H1 (cell line): ENCODE measurements around the gene TNRC6B. TPM values are rescaled to one million over a fixed set of nuclear protein-coding genes. Genes with fewer than 3 reads are reported as not detected.

Source experiments
- CTCF ChIA-PET: fragments of 300-600 bp; sonication (Branson Sonifier 250); formaldehyde crosslinking; loops from one replicate; lab custom pipeline; 2021; ENCODE audit not compliant: partially characterized antibody; lab: Charles Lee
- POLR2A ChIA-PET: fragments of 300-600 bp; sonication (Branson Sonifier 250); formaldehyde crosslinking; loops from one replicate; lab custom pipeline; 2021; ENCODE audit warnings: inconsistent platforms; ENCODE audit not compliant: partially characterized antibody; lab: Charles Lee
- DNase-seq, 2 experiments: peaks; one replicate each; pipeline versions ENCODE4 v3.0.0 to v3.0.0-alpha.2; 2010 to 2022; ENCODE audit warnings: low spot score in 2 of 2, low read depth in 1 of 2, mixed read lengths in 1 of 2
- FAIRE-seq: peaks from 2 replicates; lab custom pipeline; 2011; peaks lifted over from hg19 to GRCh38; lab: Jason Lieb, UNC
- H2AFZ ChIP-seq: 2 replicates; pipeline ENCODE4 v1.8.1; 2012; ENCODE audit warnings: low read length, inconsistent platforms
- H2AK5ac ChIP-seq: 2 replicates; pipeline ENCODE4 v1.6.1; 2013; ENCODE audit warnings: low read depth, low read length
- H2BK120ac ChIP-seq: replicated peaks from 2 replicates; pipeline ENCODE3; 2013; ENCODE audit warnings: low read depth, low read length, inconsistent platforms
- H2BK12ac ChIP-seq: 2 replicates; pipeline ENCODE4 v1.6.1; 2013; ENCODE audit warnings: low read depth, low read length
- H2BK15ac ChIP-seq: 2 replicates; pipeline ENCODE4 v1.6.1; 2013; ENCODE audit warnings: low read length
- H2BK20ac ChIP-seq: 2 replicates; pipeline ENCODE4 v1.6.1; 2013; ENCODE audit warnings: low read length
- H2BK5ac ChIP-seq: 2 replicates; pipeline ENCODE4 v1.6.1; 2013; ENCODE audit warnings: low read depth, low read length
- H3K14ac ChIP-seq: 2 replicates; pipeline ENCODE4 v1.6.1; 2013; ENCODE audit warnings: inconsistent platforms; ENCODE audit not compliant: insufficient read length
- H3K18ac ChIP-seq: 2 replicates; pipeline ENCODE4 v1.6.1; 2013; ENCODE audit warnings: low read length; ENCODE audit errors: extremely low read depth
- H3K23ac ChIP-seq: 2 replicates; pipeline ENCODE4 v1.6.1; 2013; ENCODE audit warnings: inconsistent platforms; ENCODE audit not compliant: insufficient read length
- H3K23me2 ChIP-seq: 2 replicates; pipeline ENCODE4 v1.6.1; 2013; ENCODE audit warnings: low read depth, low read length
- H3K27ac ChIP-seq: 2 replicates; pipeline ENCODE4 v1.6.1; 2011; ENCODE audit warnings: low read depth, low read length, inconsistent platforms
- H3K27me3 ChIP-seq, 4 experiments: replicated peaks in 1 of 4; 1 replicate in 1 of 4; 2 replicates in 3 of 4; pipeline versions ENCODE4 v1.6.1 to v1.8.1; 2011 to 2013; ENCODE audit warnings: low read length in 3 of 4, mild to moderate bottlenecking in 3 of 4, inconsistent platforms in 2 of 4, mixed read lengths in 2 of 4, moderate library complexity in 1 of 4; ENCODE audit not compliant: control insufficient read depth in 3 of 4, insufficient read depth in 3 of 4; ENCODE audit errors: extremely low read depth in 1 of 4
- H3K36me3 ChIP-seq, 4 experiments: 2 replicates each; pipeline versions ENCODE4 v1.6.1 to v1.8.1; 2011 to 2013; ENCODE audit warnings: mild to moderate bottlenecking in 4 of 4, low read length in 3 of 4, moderate library complexity in 2 of 4, control low read depth in 1 of 4, inconsistent platforms in 1 of 4; ENCODE audit not compliant: insufficient read depth in 4 of 4, control insufficient read depth in 2 of 4
- H3K4ac ChIP-seq: replicated peaks from 2 replicates; pipeline ENCODE3; 2013; ENCODE audit warnings: low read length, low read depth, mixed read lengths, inconsistent platforms; ENCODE audit not compliant: insufficient read length
- H3K4me1 ChIP-seq, 4 experiments: replicated peaks in 1 of 4; 1 replicate in 1 of 4; 2 replicates in 3 of 4; pipeline versions ENCODE4 v1.6.1 to v1.8.1; 2011 to 2013; ENCODE audit warnings: low read length in 3 of 4, inconsistent platforms in 2 of 4, mixed read lengths in 1 of 4; ENCODE audit not compliant: insufficient read depth in 4 of 4, control insufficient read depth in 3 of 4
- H3K4me2 ChIP-seq, 2 experiments: 2 replicates each; pipeline versions ENCODE4 v1.6.1 to v1.8.1; 2011 to 2013; ENCODE audit warnings: low read depth in 2 of 2, low read length in 2 of 2, control low read depth in 1 of 2, inconsistent platforms in 1 of 2, mild to moderate bottlenecking in 1 of 2; ENCODE audit not compliant: insufficient read depth in 1 of 2
- H3K4me3 ChIP-seq, 4 experiments: fragments of 200-600, 300-600 bp in 1 of 4; sonication (generic), shearing (Covaris generic), sonication (Bioruptor Twin) in 1 of 4; 2 replicates each; pipeline versions ENCODE4 v1.5.1 to v1.8.1; 2011 to 2016; ENCODE audit warnings: low read length in 4 of 4, low read depth in 3 of 4, control low read depth in 2 of 4, inconsistent platforms in 2 of 4, mild to moderate bottlenecking in 2 of 4, mixed read lengths in 1 of 4, moderate library complexity in 1 of 4; ENCODE audit not compliant: insufficient read depth in 2 of 4; ENCODE audit errors: extremely low read depth in 1 of 4
- H3K56ac ChIP-seq: replicated peaks from 2 replicates; pipeline ENCODE3; 2013; ENCODE audit warnings: low read depth, mild to moderate bottlenecking, mixed read lengths, low read length, inconsistent platforms; ENCODE audit not compliant: insufficient read length
- H3K79me1 ChIP-seq: 2 replicates; pipeline ENCODE4 v1.6.1; 2013; ENCODE audit warnings: low read depth, low read length, control low read depth
- H3K79me2 ChIP-seq, 2 experiments: 2 replicates each; pipeline versions ENCODE4 v1.6.1 to v1.8.1; 2012 to 2013; ENCODE audit warnings: low read length in 2 of 2, mild to moderate bottlenecking in 2 of 2, inconsistent platforms in 1 of 2; ENCODE audit not compliant: insufficient read depth in 2 of 2, control insufficient read depth in 1 of 2
- H3K9ac ChIP-seq, 4 experiments: replicated peaks in 1 of 4; 1 replicate in 1 of 4; 2 replicates in 3 of 4; pipeline versions ENCODE4 v1.6.1 to v1.8.1; 2011 to 2013; ENCODE audit warnings: low read depth in 3 of 4, low read length in 3 of 4, control low read depth in 2 of 4, mild to moderate bottlenecking in 2 of 4, moderate library complexity in 2 of 4, inconsistent platforms in 1 of 4; ENCODE audit errors: extremely low read depth in 1 of 4
- H3K9me3 ChIP-seq, 2 experiments: 2 replicates each; pipeline versions ENCODE4 v1.6.1 to v1.8.1; 2012 to 2013; ENCODE audit warnings: mild to moderate bottlenecking in 2 of 2, moderate library complexity in 2 of 2, control low read depth in 1 of 2, inconsistent platforms in 1 of 2, low read depth in 1 of 2, low read length in 1 of 2, mixed read lengths in 1 of 2; ENCODE audit not compliant: insufficient read depth in 2 of 2
- H4K20me1 ChIP-seq, 2 experiments: replicated peaks in 1 of 2; 2 replicates each; pipeline versions ENCODE3 to v1.8.1; 2011 to 2013; ENCODE audit warnings: inconsistent platforms in 2 of 2, low read length in 2 of 2, mild to moderate bottlenecking in 1 of 2; ENCODE audit not compliant: insufficient read depth in 2 of 2, control insufficient read depth in 1 of 2
- H4K5ac ChIP-seq: 2 replicates; pipeline ENCODE4 v1.6.1; 2013; ENCODE audit warnings: low read length, low read depth, mixed read lengths, inconsistent platforms; ENCODE audit not compliant: insufficient read length
- H4K8ac ChIP-seq: 2 replicates; pipeline ENCODE4 v1.8.0; 2013; ENCODE audit warnings: mild to moderate bottlenecking, moderate library complexity, low read length, inconsistent platforms; ENCODE audit not compliant: insufficient read depth; ENCODE audit errors: extremely low read depth
- H4K91ac ChIP-seq: replicated peaks from 2 replicates; pipeline ENCODE3; 2013; ENCODE audit warnings: low read length, mixed read lengths, inconsistent platforms; ENCODE audit not compliant: insufficient read length
- CHD1 ChIP-seq: IDR thresholded peaks from 2 replicates; pipeline ENCODE4 v1.6.1; 2012; ENCODE audit warnings: low read depth, low read length, improper control_type of control experiment
- CHD2 ChIP-seq: IDR thresholded peaks from 2 replicates; pipeline ENCODE4 v1.6.1; 2012; ENCODE audit warnings: low read length, improper control_type of control experiment
- CTBP2 ChIP-seq: IDR thresholded peaks from 2 replicates; pipeline ENCODE4 v1.7.0; 2011; ENCODE audit warnings: borderline replicate concordance, mild to moderate bottlenecking, moderate library complexity, mixed read lengths, low read length; ENCODE audit not compliant: insufficient read depth, insufficient read length
- EGR1 ChIP-seq: IDR thresholded peaks from 2 replicates; pipeline ENCODE4 v1.6.1; 2011; ENCODE audit warnings: low read depth, low read length, borderline replicate concordance
- HDAC2 ChIP-seq, 2 experiments: fragments of 300-600 bp in 1 of 2; sonication (generic) in 1 of 2; IDR thresholded peaks; 2 replicates each; pipeline ENCODE4 v1.6.1; 2011 to 2012; ENCODE audit warnings: low read depth in 2 of 2, low read length in 2 of 2, mild to moderate bottlenecking in 2 of 2, moderate library complexity in 2 of 2, borderline replicate concordance in 1 of 2, inconsistent platforms in 1 of 2
- HDAC6 ChIP-seq: IDR thresholded peaks from one replicate; pipeline ENCODE4 v1.7.1; 2012; ENCODE audit warnings: low read depth, mild to moderate bottlenecking, inconsistent platforms, low read length, moderate library complexity
- NRF1 ChIP-seq: IDR thresholded peaks from 2 replicates; pipeline ENCODE4 v1.6.1; 2011; ENCODE audit warnings: mild to moderate bottlenecking, low read depth, low read length, improper control_type of control experiment
- POU5F1 ChIP-seq: IDR thresholded peaks from 2 replicates; pipeline ENCODE4 v1.6.1; 2011; ENCODE audit warnings: low read depth, mild to moderate bottlenecking, low read length, moderate library complexity
- RFX5 ChIP-seq: IDR thresholded peaks from 2 replicates; pipeline ENCODE4 v1.6.1; 2011; ENCODE audit warnings: low read depth, low read length, improper control_type of control experiment, borderline replicate concordance
- SP1 ChIP-seq: IDR thresholded peaks from 2 replicates; pipeline ENCODE4 v1.6.1; 2011; ENCODE audit warnings: low read depth, low read length
- SP2 ChIP-seq: IDR thresholded peaks from 2 replicates; pipeline ENCODE4 v1.6.1; 2012; ENCODE audit warnings: mild to moderate bottlenecking, low read length, inconsistent platforms
- ZNF274 ChIP-seq: IDR thresholded peaks from 2 replicates; pipeline ENCODE4 v1.7.0; 2012; ENCODE audit warnings: low read length, borderline replicate concordance; ENCODE audit errors: extremely low read depth
- WGBS, 2 experiments: shearing (Covaris generic) in 1 of 2; methylation state at CpG; one replicate each; pipeline versions ENCODE4 v1.1.6 to v1.1.7; 2013 to 2015; ENCODE audit warnings: low lambda C conversion rate in 2 of 2, mixed read lengths in 2 of 2, inconsistent platforms in 1 of 2, low coverage in 1 of 2, missing lambda C conversion rate in 1 of 2; ENCODE audit not compliant: insufficient replicate concordance in 2 of 2, insufficient coverage in 1 of 2, insufficient read length in 1 of 2; ENCODE audit errors: extremely low coverage in 1 of 2, missing lambda C conversion rate in 1 of 2; 5-methylcytosine and 5-hydroxymethylcytosine counted together
- polyA plus RNA-seq, 7 experiments: library from polyadenylated mRNA; depleted of rRNA in 3 of 7; stranded (reverse) in 5 of 7; unstranded in 2 of 7; fragments of >200 nt in 5 of 7; fragments of 200-250 nt in 2 of 7; gene quantifications; 1 replicate in 5 of 7; 2 replicates in 1 of 7; 4 replicates in 1 of 7; pipeline versions ENCODE4 v1.2.1 to v1.2.3, GENCODE V29; 2011 to 2013; ENCODE audit warnings: missing spikeins in 2 of 7, mixed read lengths in 2 of 7
- total RNA-seq: library from RNA; stranded (reverse); fragmentation: NEBNext Ultra II Directional; extraction: Animal tissue kit (Norgen Biotek cat#: 25700); gene quantifications from 2 replicates; pipeline ENCODE4 v1.2.1, GENCODE V29; 2021
- TF ChIP-seq, protein P1 (sequence below): IDR thresholded peaks from 2 replicates; pipeline ENCODE4 v1.6.1; 2012; ENCODE audit warnings: low read length, inconsistent platforms

Gene TNRC6B
- total and polyA plus RNA-seq, 2 of the 8 experiments (the other 6 are each of a cell fraction or from before 2014, with no cell fraction given), result 12.5 to 48.9 TPM

DNA sequence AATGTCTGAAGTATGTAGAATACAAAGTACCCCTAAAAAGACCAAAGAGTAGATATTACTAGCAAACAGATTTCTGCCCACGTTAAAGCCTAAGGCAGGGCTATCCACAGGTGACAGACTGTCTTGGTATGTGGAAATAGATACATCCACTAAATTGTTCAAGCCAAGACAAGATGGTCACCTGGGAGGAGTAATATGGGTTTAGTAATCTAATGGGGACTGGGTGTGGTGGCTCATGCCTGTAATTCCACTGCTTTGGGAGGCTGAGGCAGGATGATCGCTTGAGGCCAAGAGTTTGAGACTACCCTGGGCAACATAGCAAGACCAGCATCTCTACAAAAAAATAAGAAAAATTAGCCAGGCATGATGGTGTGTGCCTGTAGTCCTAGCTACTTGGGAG is 200.2 kb downstream of the TNRC6B start:
- H3K79me2 ChIP-seq, result peaks cover 0 to 7% of the 10 kb centered on the region in 2 experiments; a peak in 1 of 4 replicates
- peaks cover 1 to 4% of the 10 kb centered on the region in 2 experiments for H4K20me1 ChIP-seq
- TF ChIP-seq SP1 (no peak), POU5F1 (no peak), CHD1 (no peak), EGR1 (no peak), HDAC2 (IDR thresholded peaks at IDR 0.05; ENCODE audit: borderline replicate concordance in 1 of 2, low read depth in 2 of 2, low read length in 2 of 2) (no peak), HDAC6 (no peak), CHD2 (no peak), NRF1 (no peak), CTBP2 (no peak), SP2 (no peak), RFX5 (no peak), ZNF274 (no peak)
- TF ChIP-seq, protein P1, sequence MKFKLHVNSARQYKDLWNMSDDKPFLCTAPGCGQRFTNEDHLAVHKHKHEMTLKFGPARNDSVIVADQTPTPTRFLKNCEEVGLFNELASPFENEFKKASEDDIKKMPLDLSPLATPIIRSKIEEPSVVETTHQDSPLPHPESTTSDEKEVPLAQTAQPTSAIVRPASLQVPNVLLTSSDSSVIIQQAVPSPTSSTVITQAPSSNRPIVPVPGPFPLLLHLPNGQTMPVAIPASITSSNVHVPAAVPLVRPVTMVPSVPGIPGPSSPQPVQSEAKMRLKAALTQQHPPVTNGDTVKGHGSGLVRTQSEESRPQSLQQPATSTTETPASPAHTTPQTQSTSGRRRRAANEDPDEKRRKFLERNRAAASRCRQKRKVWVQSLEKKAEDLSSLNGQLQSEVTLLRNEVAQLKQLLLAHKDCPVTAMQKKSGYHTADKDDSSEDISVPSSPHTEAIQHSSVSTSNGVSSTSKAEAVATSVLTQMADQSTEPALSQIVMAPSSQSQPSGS, result no peak

More for the DNA sequence above, 200.2 kb downstream of the TNRC6B start:
- Histone ChIP-seq H3K79me1 (no peaks in the 10 kb centered on the region; the same call in none of the 2 replicates), H3K36me3 (peaks cover 0 to 3% (median 0%) of the 10 kb centered on the region in 4 experiments; a peak in 2 of 8 replicates), H4K5ac (no peak overlapping the region), H3K4me3 (no peak overlapping the region), H2AFZ (no peak overlapping the region), H2BK15ac (no peak overlapping the region), H3K4me2 (no peak overlapping the region), H3K18ac (no peak overlapping the region), H4K8ac (no peak overlapping the region), H3K23me2 (no peaks in the 10 kb centered on the region), H3K23ac (no peak overlapping the region), H4K91ac (no peak overlapping the region), H3K56ac (no peak overlapping the region), H3K4ac (no peak overlapping the region), H3K9me3 (no peaks in the 10 kb centered on the region), H2BK120ac (no peak overlapping the region), H3K14ac (no peak overlapping the region), H3K9ac (no peak overlapping the region), H2AK5ac (no peak overlapping the region), H2BK12ac (no peak overlapping the region), H3K27ac (no peak overlapping the region), H2BK20ac (no peak overlapping the region), H2BK5ac (no peak overlapping the region), H3K4me1 (no peaks in the 10 kb centered on the region), H3K27me3 (no peaks in the 10 kb centered on the region)
- CTCF ChIA-PET, result interaction anchor here (0.8 to 1.3 kb wide), 5 partner anchors 22 to 522 kb away, joined by 3 to 4 read pairs (median 3); no protein-coding TSS in a partner anchor
- no peak for FAIRE-seq
- WGBS, 2 experiments, result 90% methylated on average over 2 of the region's 2 CpGs; no CpG with 5 or more reads in 1 of the 2 experiments
- POLR2A ChIA-PET, result interaction anchor here (1.3 kb wide), 1 partner anchor 19 kb away, joined by 3 read pairs; no protein-coding TSS in a partner anchor
- DNase-seq, result no peak
